COR-L47 (cell line): Measurements from ENCODE around the gene ITM2C.

Experiments used
- DNase-seq: peaks from one replicate; lab custom pipeline; 2025; lab: John Stamatoyannopoulos, UW

The ITM2C gene

DNA sequence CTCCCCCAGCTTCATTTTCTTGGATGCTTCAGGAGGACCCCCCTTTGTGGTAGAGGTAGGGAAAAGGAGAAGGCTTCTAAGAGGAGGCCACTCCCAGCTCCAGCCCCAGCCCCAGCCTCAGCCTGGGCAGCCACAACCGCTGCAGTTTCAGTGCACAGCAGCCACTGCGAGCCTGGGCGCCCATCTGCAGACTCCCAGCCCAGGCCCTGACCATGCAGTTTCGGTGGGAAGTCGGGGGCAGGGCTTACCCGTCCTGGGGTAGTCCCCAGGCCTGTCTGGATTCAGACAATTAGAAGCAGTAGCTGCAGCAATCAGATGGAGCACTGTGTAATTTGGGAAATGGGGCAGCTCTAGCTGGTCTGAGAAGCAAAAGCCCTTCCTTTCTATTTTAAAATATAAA is 28.6 kb downstream of the ITM2C start:
- DNase-seq: no peak

DNA sequence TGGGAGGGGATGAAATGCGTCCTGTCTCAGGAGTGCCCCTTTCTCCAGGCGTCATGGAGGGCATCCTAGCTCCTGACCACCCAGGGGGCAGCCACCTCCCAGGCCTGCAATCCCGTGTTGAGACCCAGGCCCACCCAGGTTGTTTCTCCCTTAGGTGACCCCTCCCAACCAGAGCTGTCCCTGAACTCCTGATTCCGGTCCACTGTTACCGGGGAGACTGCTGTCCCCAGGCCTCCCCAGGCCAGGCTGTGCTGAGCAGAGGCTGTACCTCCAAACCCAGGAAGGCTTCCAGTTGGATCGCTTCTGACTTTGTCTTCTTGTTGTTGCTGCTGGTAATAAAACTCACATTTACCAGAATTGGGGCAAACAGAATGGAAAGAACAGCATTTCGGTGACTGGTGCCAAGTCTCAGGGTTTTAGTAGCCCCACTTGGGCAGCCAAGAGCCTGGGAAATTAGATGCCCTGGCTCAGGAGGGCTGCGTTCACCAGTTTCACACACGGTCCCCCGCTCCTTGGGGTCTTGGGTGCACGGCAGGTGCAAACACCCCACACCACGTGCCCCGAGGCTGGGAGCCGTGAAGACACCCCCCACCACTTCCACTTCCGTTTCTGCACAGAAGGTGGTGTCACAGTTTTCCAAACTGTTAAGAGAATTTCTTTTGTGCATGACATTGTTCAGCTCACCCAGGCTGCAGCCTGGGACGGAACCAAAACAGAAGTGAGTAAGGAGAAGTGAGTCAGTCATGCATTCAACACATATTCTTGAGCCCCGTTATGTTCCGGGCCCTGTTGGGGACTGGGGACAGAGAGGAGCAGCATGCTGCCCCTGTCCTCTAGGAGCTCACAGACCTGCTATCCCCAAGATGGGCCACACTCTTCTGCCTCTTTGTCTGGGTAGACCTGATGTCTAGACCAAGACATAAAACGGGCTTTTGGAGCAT is 29.4 kb downstream of the ITM2C start:
- no peak for DNase-seq

GRCh38 chr2:230895536-230896345 is 31.0 kb downstream of the ITM2C start:
- no peak for DNase-seq

DNA sequence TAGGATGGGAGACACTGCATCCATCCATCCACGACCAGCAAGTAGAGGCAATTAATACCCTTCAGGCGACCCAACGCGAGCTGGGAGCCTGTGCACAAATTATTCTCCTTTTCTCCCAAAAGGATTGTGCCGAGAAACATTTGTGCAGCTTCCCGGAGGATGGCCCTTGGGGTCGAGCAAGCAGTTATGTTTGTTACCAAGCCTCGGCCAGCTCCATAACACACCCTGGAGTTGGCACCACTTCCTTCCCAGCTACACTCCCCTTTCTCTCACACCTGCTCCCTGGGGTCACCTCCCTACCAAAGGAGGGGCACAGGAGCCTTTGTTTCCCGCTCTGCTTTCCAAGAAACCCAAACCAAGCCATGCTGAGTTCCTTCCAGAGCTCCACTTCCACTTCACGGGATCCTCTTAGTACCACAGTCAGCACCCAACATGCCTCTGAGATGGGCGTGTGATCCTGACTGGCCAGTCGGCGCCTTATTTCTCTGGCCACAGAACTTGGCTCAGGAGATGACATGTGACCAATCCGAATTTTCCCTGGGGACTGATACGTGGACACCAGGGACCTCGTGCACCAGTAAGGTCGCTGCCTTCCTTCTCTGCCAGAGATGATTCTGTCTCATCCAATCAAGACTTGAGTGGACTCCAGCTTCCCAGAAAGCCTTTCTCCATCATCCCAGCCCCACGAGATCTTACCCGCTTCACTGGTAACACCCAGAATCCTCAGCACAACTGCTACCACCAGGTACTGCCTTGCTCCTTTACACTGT is 31.8 kb downstream of the ITM2C start:
- no peak for DNase-seq

GRCh38 chr2:230898016-230898712 is 33.4 kb downstream of the ITM2C start:
- no peak for DNase-seq

DNA sequence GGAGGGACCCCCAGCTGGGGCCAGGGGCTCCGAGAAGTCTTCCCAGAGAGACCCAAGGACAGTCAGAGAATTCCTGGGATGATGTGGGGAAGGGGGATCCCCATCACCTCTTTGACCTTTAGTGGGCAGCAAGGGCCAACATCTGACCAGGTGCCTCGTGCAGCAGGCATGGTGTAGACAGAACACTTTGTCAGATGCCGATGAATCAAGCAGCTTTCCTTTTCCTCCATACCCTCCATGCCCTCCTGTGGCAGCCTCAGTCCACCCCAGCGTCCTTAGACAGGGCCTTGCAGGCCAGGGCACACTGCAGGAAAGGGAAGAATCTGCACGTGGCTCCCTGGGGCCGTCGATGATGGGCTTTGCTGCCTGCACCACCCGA is 34.0 kb downstream of the ITM2C start:
- no peak for DNase-seq

- DNase-seq: no peak
Observed at GRCh38 chr2:230899287-230899686, 34.5 kb downstream of the ITM2C start.

- no peak for DNase-seq
Observed at GRCh38 chr2:230899786-230900185, 35.0 kb downstream of the ITM2C start.

- no peak for DNase-seq
Observed at GRCh38 chr2:230900336-230900995, 35.7 kb downstream of the ITM2C start.

DNA sequence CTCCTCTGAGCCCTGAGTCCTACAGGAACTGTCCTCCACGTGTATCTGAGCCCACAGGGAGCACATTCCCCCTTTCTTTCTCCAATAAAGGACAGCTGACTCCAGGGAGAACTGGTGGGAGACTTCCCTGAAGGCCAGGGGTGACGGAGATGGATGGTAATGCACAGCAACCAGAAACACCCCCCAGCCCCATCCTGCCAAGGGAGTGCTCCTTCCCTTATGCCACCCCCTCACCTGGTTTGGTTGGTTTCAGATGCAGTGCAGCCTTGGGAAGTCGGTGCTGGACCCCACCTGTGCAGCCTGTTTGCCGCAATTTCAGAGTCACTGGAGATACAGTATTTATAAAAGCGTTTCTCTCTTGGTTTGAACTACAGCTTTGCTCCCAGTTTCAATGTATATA is 36.3 kb downstream of the ITM2C start:
- no peak for DNase-seq

DNA sequence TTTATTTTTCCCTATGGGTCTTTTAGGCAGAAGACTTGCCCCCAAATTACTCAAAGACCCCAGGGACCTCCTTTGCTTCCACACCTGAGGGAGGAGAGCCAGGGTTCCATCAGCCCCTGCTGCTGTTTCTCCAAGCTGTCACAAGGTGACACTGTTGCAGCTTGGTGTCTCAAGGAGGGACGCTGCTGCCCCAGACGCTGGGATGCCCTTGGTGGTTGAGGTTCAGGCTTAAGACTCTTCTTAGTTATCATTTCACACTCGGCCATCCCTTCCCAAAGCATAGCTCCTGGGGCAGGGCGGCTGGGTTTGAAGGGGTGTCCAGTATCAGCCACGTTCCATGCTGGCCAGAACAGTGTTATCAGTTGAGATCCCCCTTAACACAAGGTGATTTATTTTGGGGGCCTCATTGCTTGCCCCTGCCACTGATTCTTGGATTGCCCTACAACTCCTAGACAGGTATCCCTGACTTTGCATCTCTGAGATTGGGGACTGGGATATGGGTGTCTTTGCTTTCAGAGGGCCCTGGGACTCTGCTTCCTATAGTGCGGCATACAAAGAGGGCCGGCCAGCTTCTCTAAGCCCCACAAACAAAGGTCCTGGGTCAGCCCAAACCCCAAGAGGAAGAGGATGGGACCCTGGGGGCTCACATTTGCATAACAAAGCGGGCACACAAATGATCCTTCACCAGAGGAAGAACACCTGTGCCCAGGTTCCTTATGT is 37.6 kb downstream of the ITM2C start:
- DNase-seq: peak; percentile 36

GRCh38 chr2:230903231-230904150 is 38.7 kb downstream of the ITM2C start:
- DNase-seq: no peak

DNA sequence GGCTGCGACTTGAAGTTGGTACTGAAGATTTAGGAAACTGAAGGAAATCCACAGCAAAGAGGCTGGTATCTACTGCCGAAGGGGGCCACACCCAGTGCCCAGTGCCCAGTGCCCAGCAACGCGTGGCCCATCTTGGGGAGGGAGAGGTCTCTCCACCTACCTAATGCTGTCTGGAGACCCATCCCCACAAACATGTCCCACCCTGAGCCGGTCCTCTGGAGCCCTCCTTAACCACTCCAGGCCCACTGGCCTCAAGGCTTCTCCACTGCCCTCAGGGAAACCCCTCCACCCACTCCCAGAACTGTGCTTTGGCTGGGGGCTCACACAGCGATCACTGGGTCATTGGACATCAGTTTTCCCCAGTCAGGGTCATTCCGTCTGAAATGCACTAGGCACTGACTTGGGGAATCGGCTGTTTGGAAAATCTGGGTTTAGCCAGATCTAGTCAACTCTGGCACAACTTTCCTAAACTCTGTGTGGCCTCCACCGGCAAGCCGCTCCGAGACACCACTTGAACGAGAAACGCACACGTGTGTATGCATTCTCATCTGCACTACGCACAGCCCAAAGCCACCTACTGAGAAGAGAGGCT is 40.2 kb downstream of the ITM2C start:
- no peak for DNase-seq

DNA sequence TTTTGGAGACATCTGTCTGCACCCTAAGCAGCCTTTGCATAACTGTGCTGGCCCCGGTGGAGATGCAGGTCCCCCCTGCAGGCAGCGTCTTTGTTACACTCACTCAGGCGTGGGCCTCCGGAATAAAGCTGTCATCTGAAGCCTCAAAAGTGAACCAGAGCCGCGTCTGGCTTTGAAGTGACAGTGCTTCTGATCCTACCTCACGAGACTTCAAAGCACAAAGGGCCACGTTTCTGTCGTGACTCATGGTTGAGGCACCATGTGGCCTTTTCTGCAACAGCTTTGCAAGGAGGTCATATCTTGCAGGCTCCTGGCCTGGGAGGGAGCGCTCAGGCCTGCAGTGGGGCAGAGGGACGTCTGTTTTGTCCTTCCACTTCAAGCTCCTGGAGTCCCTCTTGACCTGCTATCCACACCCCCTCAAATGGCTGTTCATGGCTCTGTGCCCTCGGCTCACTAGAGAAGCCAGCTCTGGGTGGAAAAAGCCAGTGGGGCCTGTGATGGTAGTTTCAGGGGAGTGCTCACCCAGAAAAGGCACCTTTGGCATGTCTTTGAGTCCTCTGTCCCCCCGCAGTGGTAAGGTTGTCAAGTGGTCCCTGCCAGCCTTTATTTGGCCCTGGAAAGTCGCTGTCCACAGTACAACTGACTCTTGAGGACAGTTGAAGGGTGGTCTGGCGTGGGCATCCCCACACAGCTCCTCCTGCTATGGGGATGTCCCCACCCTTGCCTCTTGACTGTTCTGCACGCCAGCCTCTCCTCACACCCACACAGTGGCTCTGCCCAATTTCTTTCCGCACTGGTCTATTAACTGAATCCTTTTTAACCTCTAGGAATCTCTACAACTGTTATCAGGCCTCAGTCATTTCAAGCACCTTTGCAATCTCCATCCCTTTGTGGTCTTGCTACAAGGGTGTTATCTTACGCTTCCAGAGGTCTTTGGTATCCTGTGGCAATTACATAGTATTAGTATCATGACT is 41.0 kb downstream of the ITM2C start:
- DNase-seq: no peak

DNA sequence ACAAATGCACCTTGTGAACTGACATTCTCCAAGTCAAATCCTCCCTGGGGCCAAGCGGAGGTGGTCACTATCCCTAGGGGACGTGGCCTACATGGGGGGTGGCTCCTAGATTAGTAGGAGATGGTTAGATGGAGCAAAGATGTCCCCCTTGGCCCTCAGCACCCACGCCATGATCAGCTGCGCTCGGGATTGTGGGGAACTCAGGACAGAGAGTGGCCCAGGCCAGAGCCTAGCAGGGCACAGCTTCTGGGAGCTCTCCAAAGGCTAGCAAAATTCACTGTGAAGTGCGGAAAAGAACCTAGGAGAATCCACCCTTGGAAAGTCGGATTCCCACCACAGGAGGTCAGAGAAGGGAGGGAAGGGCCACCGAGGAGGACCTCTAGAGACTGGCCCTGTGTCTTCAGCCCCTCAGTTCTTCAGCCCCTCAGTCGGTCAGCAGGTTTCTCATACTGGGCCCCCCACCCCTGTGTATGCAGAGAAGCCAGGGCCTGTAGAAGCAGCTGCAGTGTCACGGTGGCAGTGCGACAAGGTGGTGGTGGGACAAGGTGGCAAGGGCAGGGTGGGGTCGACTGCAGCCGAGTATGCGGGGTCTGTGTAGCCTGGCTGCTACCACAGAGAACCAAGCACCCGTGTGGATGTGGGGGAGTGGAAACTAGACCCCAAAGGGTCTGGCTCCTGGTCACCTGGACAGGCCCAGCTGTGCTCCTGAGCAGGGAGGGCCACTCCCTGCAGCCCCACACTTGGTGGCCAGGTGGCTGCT is 41.9 kb downstream of the ITM2C start:
- no peak for DNase-seq

DNA sequence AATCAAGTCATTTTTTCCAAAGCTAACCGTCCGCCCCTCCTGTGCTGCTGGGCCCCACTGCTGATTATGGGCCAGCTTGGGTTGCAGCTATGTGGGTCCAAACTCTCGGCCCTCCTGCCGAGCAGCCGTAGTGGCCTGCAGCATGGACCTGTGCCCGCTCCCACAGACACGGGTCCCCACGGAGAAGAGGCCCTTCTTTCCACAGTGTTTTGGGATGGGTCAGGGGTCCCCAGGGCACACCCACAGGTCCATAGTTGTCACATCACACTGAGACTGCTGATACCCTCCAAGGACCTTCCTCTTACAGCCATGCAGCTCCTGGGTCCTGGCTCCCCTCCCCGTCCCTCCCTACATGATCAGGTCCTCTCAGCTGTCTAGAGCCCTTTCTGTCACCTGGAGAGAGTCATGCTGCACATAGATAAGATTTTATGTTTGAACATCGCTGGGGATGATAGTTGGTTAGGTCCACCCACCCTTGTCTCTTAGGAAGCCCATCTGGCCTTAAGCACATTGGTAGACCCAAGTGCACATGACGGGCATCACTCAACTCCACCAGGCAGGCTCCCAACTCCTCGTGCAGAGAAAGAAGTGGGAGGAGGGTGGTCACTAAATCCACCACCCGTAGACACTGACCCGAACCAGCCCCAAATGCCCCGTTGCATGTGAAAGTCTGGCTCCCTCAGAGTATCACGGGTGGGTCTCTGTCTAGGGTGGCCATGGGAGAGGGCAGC is 42.8 kb downstream of the ITM2C start:
- DNase-seq: no peak
